HepG2 (cell line): Measurements from ENCODE around the gene CST4. TPM values are rescaled to one million over a fixed set of nuclear protein-coding genes. Genes with fewer than 3 reads are reported as not detected.
A peak's percentile ranks its signal among the peaks of the same experiment; 100 is the strongest.

Source experiments
- ATAC-seq: fragments of 200-7000 bp; cut with Tn5 transposase; 3 replicates; pipeline ENCODE4 v1.9.1; 2020; ENCODE audit warnings: mild to moderate bottlenecking, moderate library complexity
- BruUV-seq: library from RNA; stranded (reverse); fragments of 400-500 nt; replicated peaks from 2 replicates; lab custom pipeline; 2021; lab: Mats Ljungman, UMichigan
- CTCF ChIA-PET: fragments of 300-600 bp; formaldehyde crosslinking; extraction: SDS; loops from one replicate; lab custom pipeline; 2021; ENCODE audit warnings: low total read pairs, inconsistent platforms, low intra/inter-chr PET ratio; lab: Yijun Ruan, JAX
- POLR2A ChIA-PET: fragments of 350-600 bp; sonication (Branson Sonifier 250); formaldehyde crosslinking; loops from one replicate; lab custom pipeline; 2020; ENCODE audit warnings: antibody characterized with exemption, inconsistent platforms; lab: Yijun Ruan, JAX
- DNase-seq: peaks from one replicate; pipeline ENCODE4 v3.0.0-alpha.2; 2015; ENCODE audit warnings: low spot score
- FAIRE-seq: peaks from 3 replicates; lab custom pipeline; 2011; peaks lifted over from hg19 to GRCh38; lab: Jason Lieb, UNC
- H2AFZ ChIP-seq: one replicate; pipeline ENCODE4 v1.6.1; 2011; ENCODE audit warnings: low read length, inconsistent platforms
- H3K27ac ChIP-seq: fragments of 300-600 bp; 3 replicates; pipeline ENCODE4 v1.8.0; 2011; ENCODE audit warnings: mixed run types, mild to moderate bottlenecking, mixed read lengths, low read length, inconsistent platforms; ENCODE audit not compliant: insufficient read depth; ENCODE audit errors: extremely low read length
- H3K27me3 ChIP-seq, 2 experiments: fragments of 200-600 bp in 1 of 2; 2 replicates in 1 of 2; 3 replicates in 1 of 2; pipeline versions ENCODE4 v1.6.0 to v1.8.0; 2011; ENCODE audit warnings: low read length in 2 of 2, mild to moderate bottlenecking in 2 of 2, moderate library complexity in 2 of 2, inconsistent platforms in 1 of 2; ENCODE audit not compliant: insufficient read depth in 2 of 2, control insufficient read depth in 1 of 2
- H3K36me3 ChIP-seq, 2 experiments: fragments of 200-600 bp in 1 of 2; replicated peaks in 1 of 2; 2 replicates in 1 of 2; 3 replicates in 1 of 2; pipeline versions ENCODE4 v1.5.1 to v1.8.0; 2011; ENCODE audit warnings: low read length in 2 of 2, inconsistent platforms in 1 of 2; ENCODE audit not compliant: insufficient read depth in 2 of 2, control insufficient read depth in 1 of 2
- H3K4me1 ChIP-seq: 2 replicates; pipeline ENCODE4 v1.5.1; 2012; ENCODE audit warnings: low read length, inconsistent platforms; ENCODE audit not compliant: insufficient read depth
- H3K4me2 ChIP-seq: 2 replicates; pipeline ENCODE4 v1.6.0; 2011; ENCODE audit warnings: low read depth, low read length, inconsistent platforms
- H3K4me3 ChIP-seq, 3 experiments: fragments of 200-600 bp in 1 of 3; sonication (generic), shearing (Covaris generic) in 1 of 3; replicated peaks in 1 of 3; 2 replicates each; pipeline ENCODE4 v1.5.1; 2011 to 2016; ENCODE audit warnings: low read length in 3 of 3, inconsistent platforms in 2 of 3, low read depth in 2 of 3, mild to moderate bottlenecking in 2 of 3, control low read depth in 1 of 3, mixed read lengths in 1 of 3; ENCODE audit not compliant: insufficient read depth in 1 of 3
- H3K79me2 ChIP-seq: one replicate; pipeline ENCODE4 v1.6.1; 2011; ENCODE audit warnings: low read length, inconsistent platforms; ENCODE audit not compliant: insufficient read depth
- H3K9ac ChIP-seq: 2 replicates; pipeline ENCODE4 v1.6.0; 2011; ENCODE audit warnings: mild to moderate bottlenecking, low read depth, low read length, inconsistent platforms; ENCODE audit not compliant: insufficient read depth
- H3K9me3 ChIP-seq: 2 replicates; pipeline ENCODE4 v1.5.1; 2012; ENCODE audit warnings: mild to moderate bottlenecking, low read length
- H4K20me1 ChIP-seq: 2 replicates; pipeline ENCODE4 v1.6.0; 2011; ENCODE audit warnings: inconsistent platforms, mild to moderate bottlenecking, low read length, moderate library complexity; ENCODE audit not compliant: insufficient read depth
- BCLAF1 ChIP-seq: fragments of 450-650 bp; IDR thresholded peaks from 2 replicates; pipeline ENCODE4 v1.6.1; 2017; ENCODE audit warnings: mild to moderate bottlenecking
- TARDBP ChIP-seq: sonication (generic); formaldehyde crosslinking; IDR thresholded peaks from 2 replicates; pipeline ENCODE4 v1.8.0; 2022; ENCODE audit warnings: mild to moderate bottlenecking, missing genetic modification reagents
- ZNF12 ChIP-seq: sonication (generic); formaldehyde crosslinking; IDR thresholded peaks from 2 replicates; pipeline ENCODE4 v1.5.0; 2020; ENCODE audit warnings: missing genetic modification reagents
- ZNF609 ChIP-seq: sonication (generic); formaldehyde crosslinking; IDR thresholded peaks from 2 replicates; pipeline ENCODE4 v1.4.0; 2020; ENCODE audit warnings: mild to moderate bottlenecking, missing genetic modification reagents, borderline replicate concordance
- ZNF761 ChIP-seq: sonication (generic); formaldehyde crosslinking; conservative IDR thresholded peaks from 2 replicates; pipeline ENCODE4 v1.4.0; 2020; ENCODE audit warnings: mild to moderate bottlenecking, missing genetic modification reagents
- WGBS: methylation state at CpG from one replicate; pipeline ENCODE4 v1.1.6; 2017; ENCODE audit warnings: low lambda C conversion rate; 5-methylcytosine and 5-hydroxymethylcytosine counted together
- in situ Hi-C: cut with HindIII; loops from 2 replicates; pipeline ENCODE4 v1.10.0; 2017; ENCODE audit warnings: low pct_unique_long_range_greater_than_20kb; ENCODE audit not compliant: extremely low pct_ligation_motif_present
- intact Hi-C: fragments of 100-400 bp; cut with micrococcal nuclease; formaldehyde crosslinking; loops from one replicate; pipeline ENCODE4 v1.10.0; 2022; ENCODE audit not compliant: unreplicated experiment
- polyA plus RNA-seq, 8 experiments: library from polyadenylated mRNA; depleted of rRNA in 3 of 8; stranded (reverse) in 7 of 8; unstranded in 1 of 8; fragments of >200 nt; fragmentation: Illumina TruSeq in 4 of 8; extraction: Trizol in 4 of 8; gene quantifications; 2 replicates each; pipeline versions ENCODE4 v1.2.1 to v1.2.3, GENCODE V29; 2011 to 2016; ENCODE audit warnings: low read depth in 4 of 8, missing spikeins in 1 of 8, mixed read lengths in 1 of 8; ENCODE audit not compliant: insufficient read depth in 1 of 8
- total RNA-seq, 5 experiments: library from RNA; depleted of rRNA; stranded (reverse); fragments of >200 nt; fragmentation: Illumina TruSeq; extraction: Trizol; gene quantifications; 2 replicates each; pipeline ENCODE4 v1.2.3, GENCODE V29; 2016; ENCODE audit warnings: low read depth in 1 of 5

CST4 gene
- total and polyA plus RNA-seq, 2 of the 13 experiments (the other 11 are each of a cell fraction or from before 2014, with no cell fraction given) = not detected

- TF ChIP-seq ZNF609 (CRISPR knock-in tag) (no peak), ZNF12 (CRISPR knock-in tag) (peak; percentile 96)
- TF ChIP-seq, all 625 proteins: peak for 1
Observed at GRCh38 chr20:23673209-23673608, 15.6 kb downstream of the CST4 start (continued).

GRCh38 chr20:23672158-23672557, 16.7 kb downstream of the CST4 start:
- Histone ChIP-seq H2AFZ (no peak overlapping the region), H3K4me3 (no peak overlapping the region), H4K20me1 (no peaks in the 10 kb centered on the region), H3K27ac (no peak overlapping the region), H3K4me2 (no peak overlapping the region), H3K4me1 (peaks cover 7% of the 10 kb centered on the region; the same call in 1 of the 2 replicates), H3K79me2 (no peaks in the 10 kb centered on the region), H3K27me3 (no peaks in the 10 kb centered on the region), H3K9ac (no peak overlapping the region), H3K9me3 (no peaks in the 10 kb centered on the region), H3K36me3 (no peaks in the 10 kb centered on the region)
- no TSS peak for BruUV-seq
- ChIA-PET POLR2A (no interaction called here), CTCF (no interaction called here)
- DNase-seq (no peak), ATAC-seq (no peak), FAIRE-seq (no peak)
- TF ChIP-seq TARDBP (CRISPR knock-in tag) (no peak), BCLAF1 (no peak), ZNF761 (CRISPR knock-in tag) (no peak)
- in situ Hi-C loops = no loop called here
- WGBS = 95% methylated on average over 1 of the region's 1 CpG
- intact Hi-C loops = no loop called here
